ENCODE data around the gene F7.

DNA sequence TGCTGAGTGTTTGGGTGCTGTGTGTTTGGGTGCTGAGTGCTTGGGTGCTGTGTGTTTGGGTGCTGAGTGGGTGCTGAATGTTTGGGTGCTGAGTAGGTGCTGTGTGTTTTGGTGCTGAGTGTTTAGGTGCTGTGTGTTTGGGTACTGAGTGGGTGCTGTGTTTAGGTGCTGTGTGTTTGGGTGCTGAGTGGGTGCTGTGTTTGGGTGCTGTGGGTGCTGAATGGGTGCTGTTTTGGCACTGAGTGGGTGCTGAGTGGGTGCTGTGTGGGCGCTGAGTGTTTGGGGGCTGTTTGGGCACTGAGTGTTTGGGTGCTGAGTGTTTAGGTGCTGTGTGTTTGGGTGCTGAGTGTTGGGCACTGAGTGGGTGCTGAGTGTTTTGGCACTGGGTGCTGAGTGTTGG lies 48.5 kb upstream of the F7 start:
- no peak for TF ChIP-seq POLR2A (IDR thresholded peaks at IDR 0.05; ENCODE audit: low read length)
- TF ChIP-seq GATA1 (IDR thresholded peaks at IDR 0.05; ENCODE audit: low read depth, low read length), result no peak
